GM12891 (cell line): ENCODE measurements around the gene RAB11FIP2.
"Not testable (repeated sequence)": the region's sequence is repeated elsewhere in the genome, so short reads cannot be mapped to it uniquely, and the experiment has no call there.

ENCODE experiments used
- POLR2A ChIP-seq: IDR thresholded peaks from 2 replicates; pipeline ENCODE4 v1.6.1; 2011; ENCODE audit warnings: low read depth, low read length, control low read depth
- POLR2AphosphoS5 ChIP-seq: IDR thresholded peaks from 2 replicates; pipeline ENCODE4 v1.6.1; 2011; ENCODE audit warnings: low read depth, low read length, control low read depth
- POU2F2 ChIP-seq: IDR thresholded peaks from 2 replicates; pipeline ENCODE4 v1.6.1; 2011; ENCODE audit warnings: low read depth, mild to moderate bottlenecking, control low read depth, low read length, moderate library complexity
- TAF1 ChIP-seq: IDR thresholded peaks from 2 replicates; pipeline ENCODE4 v1.6.1; 2011; ENCODE audit warnings: low read depth, low read length, control low read depth

GRCh38 chr10:118067389-118067788 lies 20.6 kb upstream of the RAB11FIP2 start:
- TF ChIP-seq POLR2AphosphoS5, POU2F2, POLR2A, TAF1: not testable (repeated sequence)
